SU-DHL-6 (cell line): Measurements from ENCODE around the gene BHLHE41.

ENCODE experiments used
- H2AFZ ChIP-seq: fragments of 200-600 bp; sonication (generic); 2 replicates; pipeline ENCODE4 v1.6.1; 2014; ENCODE audit warnings: low read depth, mild to moderate bottlenecking, moderate library complexity, mixed read lengths, antibody characterized with exemption, low read length; ENCODE audit not compliant: severe bottlenecking
- H3F3A ChIP-seq: fragments of 200-600 bp; shearing (Covaris generic); 2 replicates; pipeline ENCODE4 v1.6.0; 2016; ENCODE audit warnings: antibody characterized with exemption, mild to moderate bottlenecking; ENCODE audit not compliant: insufficient read depth
- H3K27ac ChIP-seq: fragments of 200-600 bp; sonication (generic); 2 replicates; pipeline ENCODE4 v1.5.1; 2016; ENCODE audit warnings: low read depth, mild to moderate bottlenecking, low read length, moderate library complexity, mixed read lengths
- H3K27me3 ChIP-seq: fragments of 200-600 bp; sonication (generic), shearing (Covaris generic); 2 replicates; pipeline ENCODE4 v1.6.0; 2014; ENCODE audit warnings: mild to moderate bottlenecking, low read length
- H3K36me3 ChIP-seq: fragments of 200-600 bp; sonication (generic); 2 replicates; pipeline ENCODE4 v1.6.1; 2014; ENCODE audit warnings: mild to moderate bottlenecking, low read length, mixed read lengths
- H3K4me2 ChIP-seq: fragments of 300-600, 200-600 bp; shearing (Covaris generic), sonication (generic); 2 replicates; pipeline ENCODE4 v1.6.0; 2014; ENCODE audit warnings: low read length, low read depth, mild to moderate bottlenecking; ENCODE audit not compliant: poor library complexity, severe bottlenecking
- H3K4me3 ChIP-seq: fragments of 200-600 bp; sonication (generic); 2 replicates; pipeline ENCODE4 v1.5.1; 2014; ENCODE audit warnings: antibody characterized with exemption, low read length, mild to moderate bottlenecking, mixed read lengths; ENCODE audit not compliant: insufficient read depth, poor library complexity, severe bottlenecking
- H3K79me2 ChIP-seq: fragments of 200-600 bp; sonication (generic); 2 replicates; pipeline ENCODE4 v1.6.1; 2014; ENCODE audit warnings: mild to moderate bottlenecking, low read length, moderate library complexity; ENCODE audit not compliant: insufficient read depth
- H3K9ac ChIP-seq: fragments of 200-600 bp; sonication (generic); 2 replicates; pipeline ENCODE4 v1.7.0; 2014; ENCODE audit warnings: mild to moderate bottlenecking, low read length
- H3K9me2 ChIP-seq: fragments of 200-600 bp; sonication (generic); replicated peaks from 2 replicates; pipeline ENCODE4 v1.6.1; 2014; ENCODE audit warnings: low read length; ENCODE audit not compliant: insufficient read depth
- H3K9me3 ChIP-seq: fragments of 200-600 bp; sonication (generic); 2 replicates; pipeline ENCODE4 v1.6.1; 2014; ENCODE audit warnings: low read length, mixed read lengths; ENCODE audit not compliant: insufficient read depth
- H4K20me1 ChIP-seq: fragments of 200-600 bp; sonication (generic); 2 replicates; pipeline ENCODE4 v1.6.1; 2014; ENCODE audit warnings: low read depth, mild to moderate bottlenecking, antibody characterized with exemption, low read length, moderate library complexity, mixed read lengths
- EZH2phosphoT487 ChIP-seq: fragments of 200-600 bp; sonication (generic), shearing (Covaris generic); conservative IDR thresholded peaks from 2 replicates; pipeline ENCODE4 v1.6.1; 2018; ENCODE audit warnings: mild to moderate bottlenecking, antibody characterized with exemption, low read length, moderate library complexity, mixed read lengths
- TF ChIP-seq, protein P1 (sequence below): fragments of 200-600 bp; sonication (generic); IDR thresholded peaks from one replicate; pipeline ENCODE4 v1.5.1; 2017; ENCODE audit warnings: antibody characterized with exemption, mild to moderate bottlenecking, low read length, moderate library complexity; ENCODE audit not compliant: insufficient read depth, poor library complexity, severe bottlenecking

BHLHE41 gene

GRCh38 chr12:26108915-26109314 is 15.9 kb downstream of the BHLHE41 start:
- Histone ChIP-seq H3K4me3 (no peak overlapping the region), H3K9me3 (no peaks in the 10 kb centered on the region), H2AFZ (no peak overlapping the region), H3K27ac (no peak overlapping the region), H3K4me2 (no peak overlapping the region), H3K9me2 (no peaks in the 10 kb centered on the region), H3K27me3 (no peaks in the 10 kb centered on the region), H3K36me3 (no peaks in the 10 kb centered on the region), H4K20me1 (no peaks in the 10 kb centered on the region), H3F3A (no peaks in the 10 kb centered on the region), H3K9ac (no peak overlapping the region), H3K79me2 (no peaks in the 10 kb centered on the region)
- TF ChIP-seq, protein P1, sequence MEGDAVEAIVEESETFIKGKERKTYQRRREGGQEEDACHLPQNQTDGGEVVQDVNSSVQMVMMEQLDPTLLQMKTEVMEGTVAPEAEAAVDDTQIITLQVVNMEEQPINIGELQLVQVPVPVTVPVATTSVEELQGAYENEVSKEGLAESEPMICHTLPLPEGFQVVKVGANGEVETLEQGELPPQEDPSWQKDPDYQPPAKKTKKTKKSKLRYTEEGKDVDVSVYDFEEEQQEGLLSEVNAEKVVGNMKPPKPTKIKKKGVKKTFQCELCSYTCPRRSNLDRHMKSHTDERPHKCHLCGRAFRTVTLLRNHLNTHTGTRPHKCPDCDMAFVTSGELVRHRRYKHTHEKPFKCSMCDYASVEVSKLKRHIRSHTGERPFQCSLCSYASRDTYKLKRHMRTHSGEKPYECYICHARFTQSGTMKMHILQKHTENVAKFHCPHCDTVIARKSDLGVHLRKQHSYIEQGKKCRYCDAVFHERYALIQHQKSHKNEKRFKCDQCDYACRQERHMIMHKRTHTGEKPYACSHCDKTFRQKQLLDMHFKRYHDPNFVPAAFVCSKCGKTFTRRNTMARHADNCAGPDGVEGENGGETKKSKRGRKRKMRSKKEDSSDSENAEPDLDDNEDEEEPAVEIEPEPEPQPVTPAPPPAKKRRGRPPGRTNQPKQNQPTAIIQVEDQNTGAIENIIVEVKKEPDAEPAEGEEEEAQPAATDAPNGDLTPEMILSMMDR = no peak
- TF ChIP-seq EZH2phosphoT487 = no peak

- Histone ChIP-seq H3F3A (no peaks in the 10 kb centered on the region), H3K36me3 (no peaks in the 10 kb centered on the region), H3K4me3 (no peak overlapping the region), H3K9me3 (no peaks in the 10 kb centered on the region), H3K27ac (no peak overlapping the region), H3K79me2 (no peaks in the 10 kb centered on the region), H2AFZ (no peak overlapping the region), H3K27me3 (no peaks in the 10 kb centered on the region), H3K9ac (no peak overlapping the region), H3K4me2 (no peak overlapping the region), H4K20me1 (no peaks in the 10 kb centered on the region), H3K9me2 (no peaks in the 10 kb centered on the region)
- no peak for TF ChIP-seq EZH2phosphoT487
- TF ChIP-seq, protein P1 = no peak
Measured at GRCh38 chr12:26106347-26106746, 18.5 kb downstream of the BHLHE41 start.

- Histone ChIP-seq H3K4me2 (no peak overlapping the region), H2AFZ (no peak overlapping the region), H3K4me3 (no peak overlapping the region), H4K20me1 (no peaks in the 10 kb centered on the region), H3K9ac (no peak overlapping the region), H3K36me3 (no peaks in the 10 kb centered on the region), H3K27me3 (no peaks in the 10 kb centered on the region), H3K9me2 (no peaks in the 10 kb centered on the region), H3K9me3 (no peaks in the 10 kb centered on the region), H3F3A (no peaks in the 10 kb centered on the region), H3K27ac (no peak overlapping the region), H3K79me2 (no peaks in the 10 kb centered on the region)
- TF ChIP-seq EZH2phosphoT487 = no peak
- TF ChIP-seq, protein P1 = no peak
Measured at GRCh38 chr12:26102953-26103352, 21.9 kb downstream of the BHLHE41 start.
